Upper lobe of right lung (tissue), 1 donor: ENCODE data around the gene CD52. TPM values are rescaled to one million over a fixed set of nuclear protein-coding genes. Genes with fewer than 3 reads are reported as not detected.

Experiments used
- ATAC-seq: fragments of 200-7000 bp; cut with Tn5 transposase; one replicate; pipeline ENCODE4 v1.9.1; 2020; ENCODE audit warnings: mild to moderate bottlenecking, moderate library complexity
- DNase-seq: peaks from one replicate; pipeline ENCODE4 v3.0.0-alpha.2; 2020
- H3K27ac ChIP-seq: fragments of 200-600 bp; one replicate; pipeline ENCODE4 v1.8.0; 2022
- H3K27me3 ChIP-seq: fragments of 200-600 bp; one replicate; pipeline ENCODE4 v1.8.0; 2022; ENCODE audit warnings: mild to moderate bottlenecking
- H3K36me3 ChIP-seq: fragments of 200-600 bp; one replicate; pipeline ENCODE4 v1.8.0; 2022
- H3K4me1 ChIP-seq: fragments of 200-600 bp; one replicate; pipeline ENCODE4 v1.8.0; 2022
- H3K4me3 ChIP-seq: fragments of 200-600 bp; one replicate; pipeline ENCODE4 v1.8.0; 2022; ENCODE audit warnings: mild to moderate bottlenecking
- H3K9me3 ChIP-seq: fragments of 200-600 bp; one replicate; pipeline ENCODE4 v1.8.0; 2022
- intact Hi-C: fragments of 100-400 bp; cut with DNase I; formaldehyde crosslinking; loops from one replicate; pipeline ENCODE4 v1.11.0; 2022
- total RNA-seq: library from RNA; stranded (reverse); fragmentation: NEBNext Ultra II Directional; extraction: Animal tissue kit (Norgen Biotek cat#: 25700); gene quantifications from one replicate; pipeline ENCODE4 v1.2.1, GENCODE V29; 2021
- TF ChIP-seq, protein P1 (sequence below): fragments of 200-600 bp; IDR thresholded peaks from one replicate; pipeline ENCODE4 v1.8.0; 2022; ENCODE audit warnings: antibody characterized with exemption
- donor health status: DM: no; HTN: yes; CAD: no; lungs with severe emphysema.

CD52 gene
- total RNA-seq, 1 donor from 2014 or later: 348 TPM

DNA sequence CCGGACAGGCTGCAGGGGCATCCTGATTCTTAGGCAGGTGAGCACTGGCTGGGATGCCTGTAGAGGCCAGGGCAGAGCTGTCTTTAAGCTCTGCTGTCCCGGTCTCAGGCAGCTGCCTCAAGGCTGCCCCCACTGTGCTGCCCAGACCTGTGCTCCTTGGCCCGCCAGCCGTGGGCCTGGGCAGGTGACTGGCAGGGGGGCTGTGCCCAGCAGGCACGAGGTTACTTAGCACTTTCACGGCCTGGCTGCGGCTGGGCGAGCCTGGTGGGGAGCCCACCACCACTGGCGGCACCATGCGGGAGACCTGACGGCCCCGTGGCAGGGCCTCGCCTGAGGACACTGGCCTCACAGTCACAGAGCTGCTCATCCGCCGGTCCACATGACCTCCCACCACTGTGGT, 28.0 kb downstream of the CD52 start:
- no peak overlapping the region for H3K4me3 ChIP-seq
- no peaks in the 10 kb centered on the region for H3K4me1 ChIP-seq
- ATAC-seq (no peak), DNase-seq (no peak)
- TF ChIP-seq, protein P1, sequence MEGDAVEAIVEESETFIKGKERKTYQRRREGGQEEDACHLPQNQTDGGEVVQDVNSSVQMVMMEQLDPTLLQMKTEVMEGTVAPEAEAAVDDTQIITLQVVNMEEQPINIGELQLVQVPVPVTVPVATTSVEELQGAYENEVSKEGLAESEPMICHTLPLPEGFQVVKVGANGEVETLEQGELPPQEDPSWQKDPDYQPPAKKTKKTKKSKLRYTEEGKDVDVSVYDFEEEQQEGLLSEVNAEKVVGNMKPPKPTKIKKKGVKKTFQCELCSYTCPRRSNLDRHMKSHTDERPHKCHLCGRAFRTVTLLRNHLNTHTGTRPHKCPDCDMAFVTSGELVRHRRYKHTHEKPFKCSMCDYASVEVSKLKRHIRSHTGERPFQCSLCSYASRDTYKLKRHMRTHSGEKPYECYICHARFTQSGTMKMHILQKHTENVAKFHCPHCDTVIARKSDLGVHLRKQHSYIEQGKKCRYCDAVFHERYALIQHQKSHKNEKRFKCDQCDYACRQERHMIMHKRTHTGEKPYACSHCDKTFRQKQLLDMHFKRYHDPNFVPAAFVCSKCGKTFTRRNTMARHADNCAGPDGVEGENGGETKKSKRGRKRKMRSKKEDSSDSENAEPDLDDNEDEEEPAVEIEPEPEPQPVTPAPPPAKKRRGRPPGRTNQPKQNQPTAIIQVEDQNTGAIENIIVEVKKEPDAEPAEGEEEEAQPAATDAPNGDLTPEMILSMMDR: no peak
- intact Hi-C loops: no loop called here
- H3K27ac ChIP-seq: no peak overlapping the region
- H3K27me3 ChIP-seq: no peaks in the 10 kb centered on the region
- H3K9me3 ChIP-seq: no peaks in the 10 kb centered on the region
- H3K36me3 ChIP-seq: no peaks in the 10 kb centered on the region

DNA sequence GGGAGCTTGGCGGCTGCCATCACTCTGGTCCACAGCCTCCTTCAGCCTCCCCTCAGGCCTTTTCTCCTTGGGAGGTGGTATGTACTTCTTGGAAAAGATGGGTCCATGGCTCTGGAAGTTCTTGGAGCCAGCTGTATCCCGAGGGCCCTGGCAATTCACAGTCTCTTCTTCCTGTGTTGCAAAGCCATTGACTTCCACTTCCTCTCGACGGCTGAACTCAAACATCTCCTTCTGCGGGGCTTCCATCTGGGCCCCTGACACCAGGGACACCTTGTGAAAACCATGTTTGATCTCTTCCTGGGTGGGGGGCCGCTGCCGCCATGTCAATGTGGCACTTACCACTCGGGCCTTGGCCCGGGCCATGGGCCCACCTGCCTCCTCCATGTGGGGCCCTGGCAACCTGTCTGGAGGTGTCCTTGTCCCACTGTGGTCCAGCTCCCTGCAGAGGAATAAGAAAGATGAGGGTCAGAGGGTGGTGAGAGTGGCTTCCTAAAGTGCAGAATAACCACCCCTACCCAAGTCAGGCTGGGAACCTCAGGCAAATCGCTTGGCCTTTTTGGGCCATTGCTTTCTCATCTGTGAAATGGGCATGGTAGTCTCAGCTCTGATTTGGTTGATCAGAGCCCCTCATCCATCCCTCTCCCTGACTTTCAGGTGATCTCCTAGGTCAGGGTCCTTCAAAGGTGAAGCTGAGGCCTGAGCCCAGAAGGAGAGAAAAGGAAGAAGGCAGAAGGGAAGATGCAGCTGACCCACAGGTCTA, 28.7 kb downstream of the CD52 start:
- Histone ChIP-seq H3K36me3 (no peaks in the 10 kb centered on the region), H3K27ac (no peak overlapping the region), H3K4me3 (no peak overlapping the region), H3K4me1 (no peaks in the 10 kb centered on the region), H3K9me3 (no peaks in the 10 kb centered on the region), H3K27me3 (no peaks in the 10 kb centered on the region)
- no peak for ATAC-seq
- intact Hi-C loops: no loop called here
- TF ChIP-seq, protein P1: no peak
- no peak for DNase-seq

GRCh38 chr1:26349188-26349876, 31.6 kb downstream of the CD52 start:
- TF ChIP-seq, protein P1: no peak
- no peaks in the 10 kb centered on the region for H3K4me1 ChIP-seq
- intact Hi-C loops: no loop called here
- peaks cover 7% of the 10 kb centered on the region for H3K27me3 ChIP-seq
- H3K27ac ChIP-seq: no peak overlapping the region
- no peak overlapping the region for H3K4me3 ChIP-seq
- no peak for DNase-seq
- no peak for ATAC-seq
- no peaks in the 10 kb centered on the region for H3K9me3 ChIP-seq
- H3K36me3 ChIP-seq: no peaks in the 10 kb centered on the region

GRCh38 chr1:26349877-26350244, 32.1 kb downstream of the CD52 start:
- intact Hi-C loops: no loop called here
- H3K27me3 ChIP-seq: peaks cover 7% of the 10 kb centered on the region
- no peak overlapping the region for H3K27ac ChIP-seq
- no peak overlapping the region for H3K4me3 ChIP-seq
- DNase-seq (no peak), ATAC-seq (no peak)
- H3K36me3 ChIP-seq: no peaks in the 10 kb centered on the region
- H3K4me1 ChIP-seq: no peaks in the 10 kb centered on the region
- H3K9me3 ChIP-seq: no peaks in the 10 kb centered on the region
- TF ChIP-seq, protein P1: no peak

DNA sequence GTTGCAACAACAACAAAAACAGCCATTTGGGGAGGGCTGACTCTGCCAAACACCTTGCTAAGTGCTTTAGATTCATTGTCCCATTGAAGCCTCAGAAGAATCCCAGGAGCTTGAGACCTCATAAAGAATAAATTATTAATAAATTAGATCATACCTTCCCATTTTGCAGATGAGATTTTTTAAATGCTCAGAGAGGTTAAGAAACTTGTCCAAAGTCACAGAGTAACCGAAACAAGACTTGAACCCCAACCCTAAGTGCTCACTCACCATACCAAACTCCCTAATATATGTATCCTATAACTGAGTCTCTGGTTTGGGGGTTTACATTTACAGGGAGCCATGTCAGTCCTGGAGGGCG, 32.6 kb downstream of the CD52 start:
- intact Hi-C loops: no loop called here
- H3K4me1 ChIP-seq: no peaks in the 10 kb centered on the region
- no peak overlapping the region for H3K27ac ChIP-seq
- H3K4me3 ChIP-seq: no peak overlapping the region
- no peaks in the 10 kb centered on the region for H3K36me3 ChIP-seq
- peaks cover 7% of the 10 kb centered on the region for H3K27me3 ChIP-seq
- DNase-seq (no peak), ATAC-seq (no peak)
- TF ChIP-seq, protein P1: no peak
- H3K9me3 ChIP-seq: no peaks in the 10 kb centered on the region
